ENCODE data around the gene ING3.

- TF ChIP-seq CTCF (conservative IDR thresholded peaks at IDR 0.05; ENCODE audit: low read depth, low read length) (no peak), EZH2 (IDR thresholded peaks at IDR 0.05; ENCODE audit: borderline replicate concordance, low read depth, low read length, poor library complexity, severe bottlenecking) (no peak)
Measured at GRCh38 chr7:120951826-120952225, 1.2 kb downstream of the ING3 start.
